Iris pigment epithelial cell (primary cell): ENCODE data around the gene LGR6.
A peak's percentile ranks its signal among the peaks of the same experiment; 100 is the strongest.
"Not testable (repeated sequence)": the region's sequence is repeated elsewhere in the genome, so short reads cannot be mapped to it uniquely, and the experiment has no call there.

ENCODE experiments used
- DNase-seq: peaks from one replicate; pipeline ENCODE4 v3.0.0-alpha.2; 2011; ENCODE audit warnings: low read depth

Gene LGR6

GRCh38 chr1:202179828-202180750, 13.5 kb upstream of the LGR6 start:
- DNase-seq = no peak

- not testable (repeated sequence) for DNase-seq
Measured at GRCh38 chr1:202180751-202181139, 12.9 kb upstream of the LGR6 start.

- DNase-seq = no peak
Measured at GRCh38 chr1:202181586-202181985, 12.0 kb upstream of the LGR6 start.

- DNase-seq = no peak
Measured at GRCh38 chr1:202182040-202182877, 11.3 kb upstream of the LGR6 start.

- peak; percentile 85 for DNase-seq
Measured at GRCh38 chr1:202184750-202185460, 8.7 kb upstream of the LGR6 start.

- no peak for DNase-seq
Measured at GRCh38 chr1:202186327-202186726, 7.3 kb upstream of the LGR6 start.

- DNase-seq = no peak
Measured at GRCh38 chr1:202187041-202187671, 6.4 kb upstream of the LGR6 start.

- DNase-seq = no peak
Measured at GRCh38 chr1:202187697-202188407, 5.7 kb upstream of the LGR6 start.

- peak; percentile 40 for DNase-seq
Measured at GRCh38 chr1:202189001-202189790, 4.4 kb upstream of the LGR6 start.

- DNase-seq = peak; percentile 24
Measured at GRCh38 chr1:202189918-202190715, 3.5 kb upstream of the LGR6 start.

GRCh38 chr1:202191391-202191790, 2.2 kb upstream of the LGR6 start:
- DNase-seq = not testable (repeated sequence)

GRCh38 chr1:202192770-202193613, 607 bp upstream of the LGR6 start:
- DNase-seq = peak; percentile 29

- no peak for DNase-seq
Measured at GRCh38 chr1:202194328-202194648, 689 bp downstream of the LGR6 start.

- no peak for DNase-seq
Measured at GRCh38 chr1:202197653-202198365, 4.2 kb downstream of the LGR6 start.

- DNase-seq = no peak
Measured at GRCh38 chr1:202198366-202198724, 4.7 kb downstream of the LGR6 start.

GRCh38 chr1:202199040-202199889, 5.7 kb downstream of the LGR6 start:
- DNase-seq = no peak

GRCh38 chr1:202200112-202200548, 6.5 kb downstream of the LGR6 start:
- peak; percentile 9 for DNase-seq
